HEK293 (cell line): ENCODE measurements around the gene TPM2.
A peak's percentile ranks its signal among the peaks of the same experiment; 100 is the strongest.

ENCODE experiments used
- CTCF ChIA-PET: fragments of 350-600 bp; formaldehyde crosslinking; extraction: SDS; loops from one replicate; lab custom pipeline; 2021; ENCODE audit warnings: antibody characterized with exemption; lab: Yijun Ruan, JAX
- POLR2A ChIA-PET: fragments of 300-600 bp; formaldehyde crosslinking; extraction: SDS; loops from one replicate; lab custom pipeline; 2020; ENCODE audit warnings: antibody characterized with exemption, inconsistent platforms; lab: Yijun Ruan, JAX
- H3K27ac ChIP-seq: fragments of 200-500 bp; sonication (Bioruptor generic); 2 replicates; pipeline ENCODE4 v1.5.1; 2014; ENCODE audit warnings: low read depth, low read length, control low read depth, inconsistent platforms; ENCODE audit errors: extremely low read depth
- H3K36me3 ChIP-seq, 2 experiments: fragments of 200-500 bp in 1 of 2; sonication (Bioruptor generic) in 1 of 2; 1 replicate in 1 of 2; 2 replicates in 1 of 2; pipeline ENCODE4 v1.5.1; 2014 to 2017; ENCODE audit warnings: inconsistent platforms in 2 of 2, low read length in 2 of 2; ENCODE audit not compliant: control insufficient read depth in 2 of 2, insufficient read depth in 1 of 2
- H3K4me1 ChIP-seq: fragments of 200-500 bp; sonication (Bioruptor generic); 2 replicates; pipeline ENCODE4 v1.5.1; 2014; ENCODE audit warnings: mild to moderate bottlenecking, low read length, inconsistent platforms; ENCODE audit not compliant: control insufficient read depth, insufficient read depth
- H3K4me3 ChIP-seq: 2 replicates; pipeline ENCODE4 v1.5.1; 2011; ENCODE audit warnings: low read depth, mild to moderate bottlenecking, control low read depth, low read length, moderate library complexity
- H3K9me3 ChIP-seq: fragments of 200-500 bp; sonication (Bioruptor generic); 2 replicates; pipeline ENCODE4 v1.5.1; 2014; ENCODE audit warnings: low read depth, low read length, inconsistent platforms; ENCODE audit not compliant: control insufficient read depth, insufficient read depth
- GLIS2 ChIP-seq: fragments of 450-650 bp; formaldehyde crosslinking; IDR thresholded peaks from 2 replicates; pipeline ENCODE4 v1.5.1; 2016; ENCODE audit warnings: missing biosample characterization, missing genetic modification characterization
- IKZF3 ChIP-seq: fragments of 450-650 bp; IDR thresholded peaks from 2 replicates; pipeline ENCODE4 v1.5.0; 2018; ENCODE audit warnings: missing biosample characterization, mild to moderate bottlenecking, missing genetic modification characterization, moderate library complexity
- SETDB1 ChIP-seq: IDR thresholded peaks from one replicate; pipeline ENCODE4 v1.6.1; 2017; ENCODE audit warnings: mild to moderate bottlenecking, low read length, moderate library complexity, mixed read lengths; ENCODE audit not compliant: insufficient read length
- ZBTB48 ChIP-seq: fragments of 450-650 bp; formaldehyde crosslinking; IDR thresholded peaks from 2 replicates; pipeline ENCODE4 v1.5.1; 2016; ENCODE audit warnings: missing biosample characterization, missing genetic modification characterization
- ZIC2 ChIP-seq: fragments of 450-650 bp; formaldehyde crosslinking; IDR thresholded peaks from 2 replicates; pipeline ENCODE4 v1.5.1; 2016; ENCODE audit warnings: missing biosample characterization, missing genetic modification characterization
- ZNF121 ChIP-seq: fragments of 450-650 bp; formaldehyde crosslinking; IDR thresholded peaks from 2 replicates; pipeline ENCODE4 v1.5.1; 2016; ENCODE audit warnings: missing biosample characterization, missing genetic modification characterization
- ZNF16 ChIP-seq: fragments of 450-650 bp; formaldehyde crosslinking; IDR thresholded peaks from 2 replicates; pipeline ENCODE4 v1.5.1; 2016; ENCODE audit warnings: low read depth, missing biosample characterization, missing genetic modification characterization
- ZNF174 ChIP-seq: fragments of 450-650 bp; formaldehyde crosslinking; IDR thresholded peaks from 2 replicates; pipeline ENCODE4 v1.5.0; 2017; ENCODE audit warnings: missing biosample characterization, mild to moderate bottlenecking, missing genetic modification characterization
- ZNF184 ChIP-seq: fragments of 450-650 bp; IDR thresholded peaks from 2 replicates; pipeline ENCODE4 v1.5.1; 2018; ENCODE audit warnings: missing biosample characterization, mild to moderate bottlenecking, missing genetic modification characterization
- ZNF366 ChIP-seq: fragments of 450-650 bp; formaldehyde crosslinking; conservative IDR thresholded peaks from 2 replicates; pipeline ENCODE4 v1.5.1; 2016; ENCODE audit warnings: missing biosample characterization, missing genetic modification characterization
- ZNF391 ChIP-seq: fragments of 450-650 bp; formaldehyde crosslinking; IDR thresholded peaks from 2 replicates; pipeline ENCODE4 v1.5.1; 2016; ENCODE audit warnings: low read depth, missing biosample characterization, missing genetic modification characterization, borderline replicate concordance
- ZNF416 ChIP-seq: fragments of 450-650 bp; formaldehyde crosslinking; IDR thresholded peaks from 2 replicates; pipeline ENCODE4 v1.5.1; 2016; ENCODE audit warnings: missing biosample characterization, missing genetic modification characterization
- ZNF473 ChIP-seq: fragments of 450-650 bp; formaldehyde crosslinking; IDR thresholded peaks from 2 replicates; pipeline ENCODE4 v1.5.1; 2017; ENCODE audit warnings: missing biosample characterization, missing genetic modification characterization
- ZNF48 ChIP-seq: fragments of 450-650 bp; formaldehyde crosslinking; IDR thresholded peaks from 2 replicates; pipeline ENCODE4 v1.5.1; 2016; ENCODE audit warnings: missing biosample characterization, missing genetic modification characterization
- ZNF530 ChIP-seq: fragments of 450-650 bp; formaldehyde crosslinking; IDR thresholded peaks from 2 replicates; pipeline ENCODE4 v1.5.1; 2016; ENCODE audit warnings: low read depth, missing biosample characterization, missing genetic modification characterization
- ZNF544 ChIP-seq: fragments of 450-650 bp; formaldehyde crosslinking; IDR thresholded peaks from 2 replicates; pipeline ENCODE4 v1.5.0; 2017; ENCODE audit warnings: missing biosample characterization, missing genetic modification characterization
- ZNF558 ChIP-seq: fragments of 450-650 bp; formaldehyde crosslinking; IDR thresholded peaks from 2 replicates; pipeline ENCODE4 v1.5.1; 2016; ENCODE audit warnings: missing biosample characterization, missing genetic modification characterization
- ZNF560 ChIP-seq: fragments of 450-650 bp; formaldehyde crosslinking; IDR thresholded peaks from 2 replicates; pipeline ENCODE4 v1.5.1; 2017; ENCODE audit warnings: missing biosample characterization, missing genetic modification characterization, borderline replicate concordance
- ZNF561 ChIP-seq: fragments of 450-650 bp; IDR thresholded peaks from 2 replicates; pipeline ENCODE4 v1.5.1; 2018; ENCODE audit warnings: missing biosample characterization, missing genetic modification characterization, borderline replicate concordance
- ZNF639 ChIP-seq: fragments of 450-650 bp; formaldehyde crosslinking; IDR thresholded peaks from 2 replicates; pipeline ENCODE4 v1.5.1; 2016; ENCODE audit warnings: missing biosample characterization, missing genetic modification characterization
- ZNF704 ChIP-seq: fragments of 450-650 bp; formaldehyde crosslinking; IDR thresholded peaks from 2 replicates; pipeline ENCODE4 v1.5.1; 2016; ENCODE audit warnings: missing biosample characterization, missing genetic modification characterization

The TPM2 gene

GRCh38 chr9:35675204-35675603 lies 14.5 kb downstream of the TPM2 start:
- CTCF ChIA-PET, result no interaction called here
- Histone ChIP-seq H3K36me3 (no peaks in the 10 kb centered on the region), H3K27ac (no peak overlapping the region), H3K9me3 (no peaks in the 10 kb centered on the region), H3K4me1 (no peaks in the 10 kb centered on the region), H3K4me3 (no peak overlapping the region)
- POLR2A ChIA-PET, result interaction anchor here (0.7 to 0.8 kb wide), 2 partner anchors 12 to 14 kb away, joined by 3 read pairs; no protein-coding TSS in a partner anchor
- TF ChIP-seq ZNF391 (tag by site-specific recombination) (no peak), ZIC2 (no peak), ZNF561 (tag by site-specific recombination) (no peak), ZBTB48 (tag by site-specific recombination) (no peak), ZNF639 (tag by site-specific recombination) (no peak), ZNF473 (tag by site-specific recombination) (no peak), SETDB1 (no peak), ZNF544 (tag by site-specific recombination) (no peak), ZNF174 (tag by site-specific recombination) (no peak), ZNF121 (no peak), ZNF416 (tag by site-specific recombination) (no peak), ZNF558 (tag by site-specific recombination) (no peak), ZNF184 (tag by site-specific recombination) (no peak), GLIS2 (tag by site-specific recombination) (no peak), ZNF366 (tag by site-specific recombination) (no peak), ZNF560 (tag by site-specific recombination) (no peak), ZNF704 (tag by site-specific recombination) (no peak), ZNF530 (tag by site-specific recombination) (no peak), ZNF48 (tag by site-specific recombination) (no peak)

GRCh38 chr9:35674025-35674361 lies 15.7 kb downstream of the TPM2 start:
- Histone ChIP-seq H3K4me3 (no peak overlapping the region), H3K36me3 (no peaks in the 10 kb centered on the region), H3K9me3 (no peaks in the 10 kb centered on the region), H3K4me1 (no peaks in the 10 kb centered on the region), H3K27ac (no peak overlapping the region)
- ChIA-PET POLR2A (no interaction called here), CTCF (interaction anchor here (0.6 to 1.1 kb wide), 3 partner anchors 22 to 557 kb away, joined by 3 to 4 read pairs (median 3); partner anchors contain the start of gene HINT2)
- TF ChIP-seq ZNF48 (tag by site-specific recombination), result no peak
- TF ChIP-seq, all 188 proteins: peak for 0

- Histone ChIP-seq H3K4me1 (no peaks in the 10 kb centered on the region), H3K27ac (no peak within 1 kb of the TSS), H3K9me3 (no peaks in the 10 kb centered on the region), H3K4me3 (no peak within 1 kb of the TSS), H3K36me3 (no peaks in the 10 kb centered on the region)
- POLR2A ChIA-PET, result interaction anchor here (0.6 to 1.4 kb wide), 4 partner anchors 10 to 21 kb away, joined by 3 to 4 read pairs (median 4); no protein-coding TSS in a partner anchor
- TF ChIP-seq IKZF3 (tag by site-specific recombination) (no peak), ZNF16 (0 out of 2 replicates have a peak, but pooled peaks have one; percentile 52)
- CTCF ChIA-PET, result interaction anchor here (0.6 to 1.1 kb wide), 4 partner anchors 12 to 556 kb away, joined by 3 to 5 read pairs (median 4); no protein-coding TSS in a partner anchor
These were observed 16.3 kb downstream of the TPM2 start, which contains the start of gene CA9 for GRCh38 chr9:35673132-35674024. Gene CA9 (plus strand): TSS chr9:35673928. CDS start chr9:35673960, 32 bp downstream.
